Hippocampal formation (tissue), 2 donors: ENCODE measurements around the gene RNF220.
A peak's percentile ranks its signal among the peaks of the same experiment; 100 is the strongest.
"Not testable (repeated sequence)": the region's sequence is repeated elsewhere in the genome, so short reads cannot be mapped to it uniquely, and the experiment has no call there.

Experiments
- DNase-seq, 2 donors: peaks; one replicate each; lab custom pipeline; 2025; lab: John Stamatoyannopoulos, UW

Gene RNF220

DNA sequence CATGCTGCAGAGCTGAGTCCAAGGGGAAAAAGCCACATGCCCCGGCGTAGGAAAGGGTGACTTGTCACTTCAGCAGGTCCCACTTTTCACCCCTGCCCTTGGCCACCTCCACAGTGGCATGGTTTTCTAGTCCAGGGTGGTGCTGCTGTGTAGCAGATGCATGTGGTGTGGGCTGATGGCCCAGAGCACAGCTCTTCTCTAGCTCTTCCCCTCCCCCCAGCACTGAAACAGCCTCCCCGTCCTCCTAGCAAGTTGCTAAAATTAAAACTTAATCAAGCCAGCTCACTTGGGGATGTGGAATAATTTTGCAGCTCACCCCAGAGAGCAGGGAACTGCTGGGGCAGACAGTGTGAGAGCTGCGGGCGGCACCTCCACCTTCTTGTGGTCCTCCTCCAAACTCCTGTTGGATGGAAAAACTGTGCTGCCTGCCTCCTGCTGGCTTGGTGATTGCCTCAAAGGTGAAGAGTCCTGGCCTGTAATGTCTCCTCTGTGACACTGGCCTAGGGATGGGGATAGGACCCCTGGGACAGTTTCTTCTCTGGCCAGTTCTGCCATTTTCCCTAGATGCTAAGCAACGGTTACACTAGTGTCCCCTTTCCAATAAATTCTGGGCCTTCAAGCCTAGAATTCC lies 91.6 kb downstream of the RNF220 start:
- no peak for DNase-seq

- DNase-seq = no peak
Measured at GRCh38 chr1:44497422-44498170, 92.5 kb downstream of the RNF220 start.

DNA sequence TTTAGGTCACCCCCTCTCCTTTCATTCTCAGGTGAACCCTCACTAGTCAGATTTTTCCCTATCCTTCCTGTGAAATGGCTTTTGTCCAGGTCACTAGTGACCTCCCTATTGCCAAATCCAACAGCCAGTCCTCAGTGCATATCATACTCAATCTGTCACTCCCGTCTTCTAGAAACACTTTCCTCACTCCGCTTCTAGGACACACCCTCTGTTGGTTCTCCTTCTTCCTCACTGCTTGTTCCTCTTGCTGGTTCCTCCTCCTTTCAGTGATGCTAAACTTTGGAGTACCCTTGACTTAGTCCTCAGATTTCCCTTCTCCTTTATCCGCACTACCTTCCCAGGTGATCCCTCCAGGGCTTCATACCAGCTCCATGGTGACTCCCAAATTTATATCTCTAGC lies 94.3 kb downstream of the RNF220 start:
- no peak for DNase-seq

DNA sequence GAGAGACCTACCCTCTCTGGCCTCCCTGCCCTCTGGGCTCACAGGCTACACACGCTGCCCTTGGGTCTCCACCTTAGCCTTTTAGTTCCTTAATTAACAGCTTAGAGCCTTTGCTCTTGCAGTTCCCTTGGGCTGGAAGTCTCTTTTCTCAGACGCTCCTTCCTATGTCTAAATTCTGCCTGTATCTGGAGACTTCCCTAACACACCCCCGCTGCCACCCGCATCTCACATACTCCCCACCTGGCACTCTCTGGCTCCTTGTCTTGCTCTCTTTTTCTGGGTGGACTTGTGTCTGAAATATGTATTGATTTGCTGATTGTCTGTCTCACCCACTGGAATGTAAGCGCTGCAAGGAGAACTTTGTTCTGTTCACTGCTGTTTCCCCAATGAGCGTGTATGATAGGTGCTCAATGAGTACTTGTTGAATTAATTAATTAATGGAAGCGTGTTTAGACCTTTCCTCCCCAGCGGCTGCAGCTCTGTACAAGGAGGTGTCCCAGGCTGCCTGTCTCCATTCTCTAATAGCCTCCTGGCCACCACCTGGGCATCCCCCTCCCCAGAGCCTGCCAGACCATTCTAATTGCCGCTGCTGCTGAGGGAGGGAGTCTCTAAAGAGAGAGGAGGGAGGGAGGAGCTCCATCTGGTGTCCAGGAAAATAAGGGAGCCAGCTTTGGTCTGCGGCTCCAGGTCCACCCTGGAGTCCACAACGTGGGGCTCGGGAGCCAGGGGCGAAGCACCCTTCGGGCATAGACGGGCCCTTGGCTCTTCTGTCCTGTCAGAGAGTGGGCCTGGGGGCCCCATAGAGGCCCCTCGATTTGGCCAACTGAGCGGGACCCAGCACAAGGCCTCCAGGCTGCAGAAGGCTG lies 95.4 kb downstream of the RNF220 start:
- peak; percentile 84 to 87 for DNase-seq

GRCh38 chr1:44501047-44501890 lies 96.2 kb downstream of the RNF220 start:
- peak; percentile 83 to 87 for DNase-seq

DNA sequence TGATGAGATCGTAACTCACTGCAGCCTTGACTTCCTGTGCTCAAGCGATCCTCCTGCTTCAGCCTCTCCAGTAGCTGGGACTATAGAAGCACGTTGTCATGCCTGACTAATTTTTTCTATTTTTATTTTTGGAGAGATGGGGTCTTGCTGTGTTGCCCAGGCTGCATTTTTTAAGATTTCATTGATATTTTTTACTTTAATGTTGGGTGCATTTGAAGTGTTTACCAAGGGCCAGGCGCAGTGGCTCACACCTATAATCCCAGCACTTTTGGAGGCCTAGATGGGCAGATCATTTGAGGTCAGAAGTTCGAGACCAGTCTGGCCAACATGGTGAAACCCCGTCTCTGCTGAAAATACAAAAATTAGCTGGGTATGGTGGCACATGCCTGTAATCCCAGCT lies 97.8 kb downstream of the RNF220 start:
- not testable (repeated sequence) for DNase-seq

- no peak for DNase-seq
Measured at GRCh38 chr1:44503625-44504024, 98.6 kb downstream of the RNF220 start.

DNA sequence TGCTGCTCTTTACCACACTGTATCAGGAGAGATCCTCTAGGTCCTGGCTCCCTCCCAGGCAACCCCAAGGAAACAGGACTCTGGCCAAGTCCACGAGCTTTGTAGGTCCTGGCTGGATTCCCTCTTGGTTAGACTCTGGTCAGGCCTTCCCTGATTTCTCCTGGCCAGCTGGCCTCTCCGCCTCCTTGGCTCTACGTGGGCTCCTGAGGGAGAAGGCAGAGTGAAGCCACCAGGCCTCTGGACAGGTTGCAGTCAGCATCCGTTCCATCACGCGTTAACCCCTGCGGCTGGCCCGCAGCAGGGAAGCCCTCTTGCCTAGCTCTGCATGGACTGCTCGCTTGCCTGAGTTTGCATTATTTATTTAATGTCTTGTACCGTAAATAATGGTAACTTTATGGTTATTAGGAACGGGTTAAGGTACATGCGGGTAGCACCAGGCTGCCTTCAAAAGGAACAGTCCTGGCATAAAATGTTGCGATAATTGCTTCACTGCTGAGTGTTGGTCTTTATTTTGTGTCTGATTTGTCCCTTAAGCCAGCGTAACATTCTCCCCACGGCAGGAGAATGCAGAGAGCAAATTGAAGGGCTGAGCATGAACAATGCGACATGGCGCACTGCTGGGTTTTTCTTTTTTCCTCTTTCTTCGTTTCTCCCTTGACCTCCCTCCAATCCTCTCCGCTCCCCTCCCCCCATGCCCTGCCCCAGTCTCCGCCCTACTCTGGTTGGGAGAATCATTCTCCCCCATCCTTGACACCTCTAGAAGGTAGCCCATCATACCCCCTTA lies 100.3 kb downstream of the RNF220 start:
- peak in 1 of 2 donors; percentile 42 for DNase-seq

GRCh38 chr1:44507490-44508396 lies 102.7 kb downstream of the RNF220 start:
- DNase-seq = peak; percentile 89 to 95

DNA sequence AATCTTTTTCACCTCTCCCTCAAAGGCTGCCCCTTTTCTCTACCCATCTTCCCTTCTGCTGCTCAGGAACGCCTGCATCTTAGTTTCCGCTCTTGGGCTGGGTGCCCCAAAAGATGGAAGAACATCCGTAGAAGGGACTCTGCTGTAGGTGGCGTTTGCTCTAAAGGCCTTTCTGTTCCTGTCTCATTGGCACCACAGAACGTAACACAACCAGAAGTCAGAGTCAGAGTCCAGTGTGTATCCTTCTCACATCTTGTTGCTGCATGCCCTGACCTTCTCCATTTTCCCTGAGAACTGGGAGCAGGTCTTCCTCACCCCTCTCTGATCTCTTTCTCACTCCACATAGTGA lies 103.3 kb downstream of the RNF220 start:
- DNase-seq = no peak

DNA sequence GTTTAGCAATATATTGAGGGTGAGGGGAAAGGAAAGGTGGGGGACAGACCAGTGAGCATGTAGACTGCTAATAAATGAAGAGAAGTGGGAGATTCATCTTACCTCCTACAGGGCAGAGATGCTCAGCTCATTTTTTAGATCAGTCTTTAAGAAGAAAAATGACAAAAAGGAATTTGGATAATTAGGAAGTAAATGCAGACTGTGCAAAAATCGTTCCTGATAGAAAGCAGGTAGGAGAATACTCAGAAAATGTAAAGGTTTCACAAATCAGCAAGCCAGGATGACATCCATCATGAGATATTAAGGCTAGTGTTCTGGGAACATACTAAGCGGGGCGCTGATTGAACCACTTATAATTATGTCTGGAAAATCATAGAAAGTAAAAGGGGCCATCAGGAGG lies 106.3 kb downstream of the RNF220 start:
- DNase-seq = no peak

DNA sequence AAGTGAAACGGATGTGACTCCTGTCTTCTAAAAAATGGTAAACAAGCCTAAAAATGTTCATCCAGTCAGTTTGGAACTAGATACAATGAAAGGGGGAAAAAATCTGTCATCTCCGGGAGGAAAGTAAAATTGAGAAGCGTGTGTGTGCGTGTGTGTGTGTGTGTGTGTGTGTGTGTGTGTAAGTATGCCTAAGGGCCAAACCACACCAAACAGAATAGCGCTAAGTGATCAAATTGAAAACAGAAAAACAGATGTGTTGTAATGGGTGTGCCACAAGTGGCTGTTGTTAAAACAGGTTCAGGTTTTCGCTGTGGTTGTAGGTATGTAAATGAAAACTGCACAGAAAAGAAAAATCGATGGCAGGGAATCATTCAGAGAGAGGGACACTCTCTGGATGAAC lies 106.7 kb downstream of the RNF220 start:
- DNase-seq = no peak

DNA sequence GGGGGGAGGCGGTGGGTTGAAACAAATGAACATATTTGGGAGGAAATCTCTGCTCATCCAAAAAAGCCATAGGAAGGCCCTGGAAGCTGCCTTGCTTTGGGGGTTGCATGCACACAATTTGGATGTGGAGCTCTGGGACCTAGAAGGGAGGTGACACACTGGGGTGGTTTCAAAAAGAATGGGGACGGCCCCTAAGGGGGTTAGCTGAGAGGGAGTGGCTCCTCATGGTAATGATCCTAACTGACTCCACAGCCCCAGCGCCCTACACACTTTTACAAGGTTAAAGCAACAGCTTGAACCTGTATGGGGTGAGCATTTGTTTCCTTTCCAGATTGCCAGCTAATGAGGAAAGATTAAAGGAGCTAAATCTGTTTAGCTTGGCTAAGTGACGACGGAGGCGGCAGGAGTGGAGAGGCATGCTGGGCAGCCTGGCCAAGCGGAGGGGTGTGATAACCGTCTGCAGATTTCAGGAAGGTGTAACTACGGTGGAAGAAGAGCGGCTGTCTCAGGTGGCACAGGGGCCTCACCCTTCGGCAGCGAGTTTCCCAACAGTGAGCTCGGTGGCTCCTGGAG lies 107.3 kb downstream of the RNF220 start:
- DNase-seq = no peak

DNA sequence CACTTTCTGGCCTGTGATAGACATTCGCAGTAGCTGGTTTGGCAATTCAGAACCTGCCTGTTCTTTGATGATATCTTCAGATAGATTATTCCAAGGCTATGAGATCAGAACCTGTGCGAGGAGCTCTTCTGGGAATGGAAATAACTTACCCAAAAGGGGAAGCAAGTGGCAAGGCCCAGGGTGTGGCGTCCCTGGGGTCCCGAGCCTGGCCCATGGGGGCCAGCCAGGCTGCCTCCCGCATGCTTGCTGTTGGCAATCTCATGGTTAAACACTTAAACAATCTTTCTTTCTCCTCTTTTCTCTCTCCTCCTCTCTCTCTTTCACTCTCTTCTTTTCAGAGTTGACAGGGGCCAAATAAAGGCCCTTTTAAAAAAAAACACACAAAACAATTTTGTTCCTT lies 108.1 kb downstream of the RNF220 start:
- DNase-seq = no peak

DNA sequence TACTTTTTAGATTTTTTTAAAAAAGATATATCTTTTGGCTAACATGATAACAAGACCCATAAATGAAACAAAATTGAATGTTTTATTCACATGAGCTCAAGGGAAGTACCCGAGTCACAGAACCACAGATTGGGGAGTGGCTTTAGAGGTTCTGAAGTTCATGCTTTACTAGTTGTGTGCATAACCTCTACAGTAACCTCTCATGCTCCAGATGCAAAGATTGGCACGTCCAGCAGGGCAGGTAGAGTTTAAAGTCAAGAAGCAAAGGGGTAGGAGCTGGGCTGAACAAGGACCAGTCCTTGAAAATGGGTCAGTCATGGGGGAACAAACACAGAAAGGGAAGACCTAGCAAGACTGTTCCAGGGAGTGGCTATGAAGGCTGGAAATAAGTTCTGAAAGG lies 109.6 kb downstream of the RNF220 start:
- DNase-seq = no peak

DNA sequence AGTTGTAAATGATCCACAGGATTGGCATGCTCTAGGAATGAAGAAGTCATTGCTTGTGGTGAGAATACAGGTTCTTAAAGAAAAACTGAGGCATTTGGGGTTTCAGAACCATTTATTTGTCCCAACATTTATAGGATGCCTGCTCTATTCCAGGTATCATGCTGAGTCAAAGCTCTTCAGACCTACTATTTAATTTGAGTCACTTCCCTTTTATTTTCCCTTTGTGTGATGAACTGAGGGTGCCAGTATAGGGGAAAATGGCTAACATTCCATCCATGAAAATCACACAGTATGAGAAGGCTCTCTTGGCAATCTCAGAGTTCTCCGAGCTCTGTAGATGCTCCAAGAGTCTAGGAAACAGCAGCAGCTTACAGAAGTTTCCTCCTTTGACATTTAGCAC lies 110.4 kb downstream of the RNF220 start:
- no peak for DNase-seq

GRCh38 chr1:44519035-44519676 lies 114.1 kb downstream of the RNF220 start:
- DNase-seq = peak in 1 of 2 donors; percentile 51

DNA sequence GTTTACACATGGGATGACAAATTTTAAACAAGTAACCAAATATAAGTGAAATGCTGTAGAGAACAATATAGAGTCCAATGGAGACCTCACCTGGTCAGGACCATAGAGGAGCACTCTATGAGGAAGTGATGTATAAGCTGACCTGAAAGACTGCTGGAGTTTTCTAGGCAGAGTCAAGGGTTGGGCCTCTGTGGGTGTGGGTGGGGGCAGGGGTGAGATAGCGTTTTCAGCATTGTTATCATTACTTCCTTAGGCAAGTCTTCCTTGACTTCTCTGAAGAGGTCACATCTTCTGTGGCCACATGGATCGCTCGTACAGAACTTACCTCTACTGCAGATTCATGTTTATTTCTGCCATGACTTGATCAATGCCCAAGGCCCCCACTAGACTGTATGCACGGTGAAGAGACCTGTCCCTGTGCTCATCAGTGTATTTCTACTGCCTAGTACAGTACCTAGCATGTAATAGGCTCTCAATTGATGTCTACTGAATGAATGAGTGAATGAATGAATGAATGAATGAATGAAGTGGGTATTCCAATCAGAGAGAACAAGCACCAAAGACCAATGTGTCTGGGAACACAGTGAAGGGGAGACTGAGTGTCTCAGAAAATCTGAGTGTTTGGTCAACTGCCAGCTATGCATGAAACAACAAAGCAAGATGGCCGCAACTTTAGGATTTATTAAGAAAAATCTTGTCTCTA lies 116.5 kb downstream of the RNF220 start:
- no peak for DNase-seq
